Sigmoid colon (tissue), 4 donors: Measurements from ENCODE around the gene DDX17.

ENCODE experiments used
- EP300 ChIP-seq, 4 donors: sonication (generic); formaldehyde crosslinking; IDR thresholded peaks; one replicate each; pipeline ENCODE4 v1.6.1; 2017; ENCODE audit warnings: antibody characterized with exemption in 4 of 4
- TF ChIP-seq, protein P1 (sequence below), 4 experiments: fragments of 450-650 bp in 3 of 4; fragments of 200-600 bp in 1 of 4; IDR thresholded peaks; one replicate each; pipeline ENCODE4 v1.5.1; 2016 to 2019; ENCODE audit warnings: antibody characterized with exemption in 4 of 4, mild to moderate bottlenecking in 3 of 4, moderate library complexity in 2 of 4

DNA sequence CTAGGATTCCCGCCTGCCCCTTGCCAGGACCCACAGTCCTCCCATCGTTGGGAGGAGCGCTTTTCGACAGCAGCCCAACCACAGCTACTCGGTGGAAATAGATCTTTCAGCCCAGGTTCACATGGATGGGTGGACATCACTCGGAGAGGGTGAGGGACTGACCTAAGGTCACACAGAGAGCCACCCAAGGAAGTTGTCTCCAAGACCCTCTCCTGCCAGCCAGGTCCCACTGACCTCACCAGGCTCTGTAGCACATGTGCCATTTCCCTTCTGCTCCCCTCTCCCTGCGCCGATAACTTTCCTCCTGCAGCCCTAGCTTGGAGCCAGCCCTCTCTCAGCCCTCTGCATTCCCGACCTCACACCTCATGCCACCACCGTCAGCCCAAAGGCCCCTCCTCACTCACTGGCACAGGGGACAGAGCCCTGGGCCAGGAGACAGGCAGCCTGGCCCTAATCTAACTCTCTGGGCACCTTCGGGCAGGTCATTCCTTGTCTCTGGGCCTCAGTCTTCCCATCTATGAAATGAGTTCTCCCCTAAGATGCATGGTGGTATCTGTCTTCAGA, 55.8 kb downstream of the DDX17 start:
- TF ChIP-seq, protein P1, sequence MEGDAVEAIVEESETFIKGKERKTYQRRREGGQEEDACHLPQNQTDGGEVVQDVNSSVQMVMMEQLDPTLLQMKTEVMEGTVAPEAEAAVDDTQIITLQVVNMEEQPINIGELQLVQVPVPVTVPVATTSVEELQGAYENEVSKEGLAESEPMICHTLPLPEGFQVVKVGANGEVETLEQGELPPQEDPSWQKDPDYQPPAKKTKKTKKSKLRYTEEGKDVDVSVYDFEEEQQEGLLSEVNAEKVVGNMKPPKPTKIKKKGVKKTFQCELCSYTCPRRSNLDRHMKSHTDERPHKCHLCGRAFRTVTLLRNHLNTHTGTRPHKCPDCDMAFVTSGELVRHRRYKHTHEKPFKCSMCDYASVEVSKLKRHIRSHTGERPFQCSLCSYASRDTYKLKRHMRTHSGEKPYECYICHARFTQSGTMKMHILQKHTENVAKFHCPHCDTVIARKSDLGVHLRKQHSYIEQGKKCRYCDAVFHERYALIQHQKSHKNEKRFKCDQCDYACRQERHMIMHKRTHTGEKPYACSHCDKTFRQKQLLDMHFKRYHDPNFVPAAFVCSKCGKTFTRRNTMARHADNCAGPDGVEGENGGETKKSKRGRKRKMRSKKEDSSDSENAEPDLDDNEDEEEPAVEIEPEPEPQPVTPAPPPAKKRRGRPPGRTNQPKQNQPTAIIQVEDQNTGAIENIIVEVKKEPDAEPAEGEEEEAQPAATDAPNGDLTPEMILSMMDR (IDR thresholded peaks at IDR 0.05): no peak
- TF ChIP-seq EP300 (IDR thresholded peaks at IDR 0.05): no peak
